ENCODE measurements around the gene SCARF2. TPM values are rescaled to one million over a fixed set of nuclear protein-coding genes. Genes with fewer than 3 reads are reported as not detected.
"Not testable (repeated sequence)": the region's sequence is repeated elsewhere in the genome, so short reads cannot be mapped to it uniquely, and the experiment has no call there.

Gene SCARF2, protein sequence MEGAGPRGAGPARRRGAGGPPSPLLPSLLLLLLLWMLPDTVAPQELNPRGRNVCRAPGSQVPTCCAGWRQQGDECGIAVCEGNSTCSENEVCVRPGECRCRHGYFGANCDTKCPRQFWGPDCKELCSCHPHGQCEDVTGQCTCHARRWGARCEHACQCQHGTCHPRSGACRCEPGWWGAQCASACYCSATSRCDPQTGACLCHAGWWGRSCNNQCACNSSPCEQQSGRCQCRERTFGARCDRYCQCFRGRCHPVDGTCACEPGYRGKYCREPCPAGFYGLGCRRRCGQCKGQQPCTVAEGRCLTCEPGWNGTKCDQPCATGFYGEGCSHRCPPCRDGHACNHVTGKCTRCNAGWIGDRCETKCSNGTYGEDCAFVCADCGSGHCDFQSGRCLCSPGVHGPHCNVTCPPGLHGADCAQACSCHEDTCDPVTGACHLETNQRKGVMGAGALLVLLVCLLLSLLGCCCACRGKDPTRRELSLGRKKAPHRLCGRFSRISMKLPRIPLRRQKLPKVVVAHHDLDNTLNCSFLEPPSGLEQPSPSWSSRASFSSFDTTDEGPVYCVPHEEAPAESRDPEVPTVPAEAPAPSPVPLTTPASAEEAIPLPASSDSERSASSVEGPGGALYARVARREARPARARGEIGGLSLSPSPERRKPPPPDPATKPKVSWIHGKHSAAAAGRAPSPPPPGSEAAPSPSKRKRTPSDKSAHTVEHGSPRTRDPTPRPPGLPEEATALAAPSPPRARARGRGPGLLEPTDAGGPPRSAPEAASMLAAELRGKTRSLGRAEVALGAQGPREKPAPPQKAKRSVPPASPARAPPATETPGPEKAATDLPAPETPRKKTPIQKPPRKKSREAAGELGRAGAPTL
- 7.7 TPM in 2 replicates for total RNA-seq (2014; rRNA removed; shearing (Covaris generic))

DNA sequence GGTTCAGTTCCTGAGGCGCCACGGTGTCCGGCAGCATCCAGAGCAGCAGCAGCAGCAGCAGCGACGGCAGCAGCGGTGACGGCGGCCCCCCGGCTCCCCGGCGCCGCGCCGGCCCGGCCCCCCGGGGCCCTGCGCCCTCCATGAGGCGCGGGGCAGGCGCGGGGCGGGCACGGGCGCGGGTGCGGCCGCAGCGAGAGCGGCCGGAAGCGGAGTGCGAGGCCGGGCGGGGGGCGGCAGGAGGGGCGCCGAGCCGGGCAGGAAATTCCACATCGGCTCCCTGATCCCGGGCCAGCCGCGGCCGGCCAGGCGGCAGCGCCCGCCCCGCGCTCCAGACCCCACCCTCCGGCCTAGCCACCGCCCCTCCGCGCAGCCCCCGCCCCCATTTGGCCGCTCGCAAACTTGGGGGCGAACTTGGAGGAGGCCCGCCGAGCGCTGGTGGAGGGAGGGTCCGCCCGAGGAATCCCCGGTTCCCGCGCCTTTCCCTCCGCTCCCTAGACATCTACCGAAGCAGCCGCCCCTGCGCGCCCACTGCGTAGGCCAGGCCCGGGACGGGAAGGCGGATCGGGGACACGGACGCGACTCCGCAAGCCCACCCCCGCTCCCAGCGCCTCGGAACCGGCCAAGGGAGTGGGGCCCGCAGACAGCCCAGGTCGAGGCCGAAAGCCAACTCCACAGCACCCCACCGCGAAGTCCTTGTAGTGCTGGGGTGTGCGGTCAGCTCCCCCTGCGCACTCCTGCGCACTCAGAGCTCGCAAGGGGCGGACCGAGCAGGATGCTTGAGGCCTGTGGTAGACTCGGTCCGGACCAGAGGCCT, at the start of gene SCARF2:
Gene SCARF2 (minus strand): TSS at position 213 of the 814 bp plus-strand sequence. CDS start 71 bp downstream, at position 142.
- no peak for DNase-seq (ENCODE audit: low spot score)

DNA sequence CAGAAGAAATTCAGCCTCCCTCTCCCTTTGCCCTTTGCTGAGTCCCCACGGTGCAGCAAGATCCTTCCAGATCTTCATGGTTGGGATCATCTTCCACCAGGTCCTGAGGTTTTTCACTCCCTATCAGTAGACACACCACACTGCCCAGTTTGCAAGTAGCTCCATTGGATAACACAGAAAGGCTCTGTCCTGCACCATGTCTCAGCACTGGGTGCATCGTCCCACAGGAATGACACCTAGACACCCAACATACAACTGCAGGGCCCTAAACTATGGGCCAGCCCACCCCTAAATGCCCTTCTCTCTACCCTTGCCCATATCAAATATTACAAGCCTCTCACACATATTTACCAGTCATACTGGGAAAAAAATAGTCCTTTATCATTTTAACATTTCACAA, 48.6 kb upstream of the SCARF2 start:
- no peak for DNase-seq (ENCODE audit: low spot score)

DNA sequence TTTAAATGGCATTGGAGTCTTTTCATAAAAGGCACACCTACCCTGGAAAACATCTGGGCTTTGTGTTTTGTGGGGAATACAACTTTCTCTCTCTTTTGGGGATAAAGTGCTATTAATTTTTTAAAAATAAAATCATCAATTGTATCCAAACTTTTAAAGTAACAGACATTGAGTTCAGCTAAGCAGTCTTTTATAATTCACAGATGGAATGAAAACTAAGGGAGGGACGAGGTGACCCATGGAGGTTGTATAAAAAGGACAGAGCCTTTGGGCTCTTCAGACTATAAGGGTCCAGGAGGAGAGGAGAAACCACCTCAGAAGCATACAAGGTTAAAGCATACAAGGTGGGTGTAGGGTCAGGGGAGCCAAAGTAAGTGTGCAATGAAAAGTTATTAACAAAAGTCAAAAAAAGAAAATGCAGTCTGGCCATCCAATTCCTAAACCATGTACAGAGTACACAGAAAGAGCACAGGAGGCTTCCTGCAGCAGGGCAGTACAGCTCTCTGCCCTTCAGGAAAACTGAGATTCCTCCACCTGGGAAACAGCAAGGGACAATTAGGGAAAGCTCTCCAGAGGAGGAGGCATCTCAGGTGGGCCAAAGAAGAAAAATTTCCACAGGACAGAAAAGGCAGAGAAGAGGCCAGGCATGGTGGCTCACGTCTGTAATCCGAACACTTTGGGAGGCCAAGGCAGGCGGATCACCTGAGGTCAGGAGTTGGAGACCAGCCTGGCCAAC, 47.5 kb upstream of the SCARF2 start:
- no peak for DNase-seq (ENCODE audit: low spot score)

DNA sequence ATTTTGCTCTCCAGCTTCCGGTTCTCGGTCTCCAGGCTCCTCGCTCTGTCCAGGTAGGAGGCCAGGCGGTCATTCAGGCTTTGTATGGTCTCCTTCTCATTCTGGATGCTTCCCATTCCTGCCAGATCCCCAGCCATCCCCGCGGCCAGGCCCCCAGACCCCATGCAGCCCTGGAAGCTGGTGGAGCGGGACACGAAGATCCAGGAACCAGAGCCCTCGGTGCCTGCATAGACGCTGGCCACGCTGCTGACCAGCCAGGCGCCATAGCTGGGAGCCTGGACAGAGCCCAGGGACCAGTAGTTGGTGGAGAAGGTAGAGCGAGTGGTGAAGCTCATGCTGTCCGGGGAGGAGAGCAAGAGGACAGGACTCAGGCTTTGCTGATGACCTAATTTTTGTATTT, 46.1 kb upstream of the SCARF2 start:
- no peak for DNase-seq (ENCODE audit: low spot score)

DNA sequence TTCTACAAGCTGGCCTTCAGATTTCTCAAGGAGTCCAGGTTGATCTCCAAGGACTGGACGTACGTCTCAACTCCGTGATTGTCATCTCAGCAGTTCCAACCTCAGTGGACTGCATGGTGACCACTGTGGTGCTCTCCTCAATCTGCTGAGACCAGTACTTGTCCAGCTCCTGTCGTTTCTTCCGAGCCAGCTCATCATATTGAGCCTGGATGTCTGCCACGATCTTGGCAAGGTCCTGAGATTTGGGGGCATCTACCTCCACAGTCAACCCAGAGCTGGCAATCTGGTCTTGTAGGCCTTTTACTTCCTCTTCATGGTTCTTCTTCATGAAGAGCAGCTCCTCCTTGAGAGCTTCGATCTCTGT, 45.5 kb upstream of the SCARF2 start:
- not testable (repeated sequence) for DNase-seq (ENCODE audit: low spot score)

DNA sequence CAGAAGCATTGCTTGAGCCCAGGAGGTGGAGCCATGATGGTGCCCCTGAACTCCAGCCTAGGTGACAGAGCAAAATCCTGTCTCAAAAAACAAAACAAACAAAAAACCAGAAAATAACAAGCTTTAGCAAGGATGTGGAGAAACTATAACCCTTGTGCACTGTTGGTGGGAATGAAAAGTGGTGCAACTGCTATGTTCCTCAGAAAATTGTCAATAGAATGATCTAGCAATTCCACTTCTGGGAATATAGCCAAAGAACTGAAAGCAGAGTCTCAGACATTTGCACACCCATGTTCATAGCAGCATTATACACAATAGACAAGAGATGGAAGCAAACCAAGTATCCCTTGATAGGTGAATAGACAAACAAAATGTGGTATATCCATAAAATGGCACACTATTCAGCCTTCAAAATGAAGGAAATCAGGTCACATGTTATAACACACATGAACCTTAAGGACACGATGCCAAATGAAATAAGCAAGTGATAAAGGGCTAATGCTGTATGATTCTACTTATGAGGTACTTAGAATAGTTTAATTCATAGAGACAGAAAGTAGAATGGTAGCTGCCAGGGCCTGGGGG, 42.1 kb upstream of the SCARF2 start:
- no peak for DNase-seq (ENCODE audit: low spot score)

DNA sequence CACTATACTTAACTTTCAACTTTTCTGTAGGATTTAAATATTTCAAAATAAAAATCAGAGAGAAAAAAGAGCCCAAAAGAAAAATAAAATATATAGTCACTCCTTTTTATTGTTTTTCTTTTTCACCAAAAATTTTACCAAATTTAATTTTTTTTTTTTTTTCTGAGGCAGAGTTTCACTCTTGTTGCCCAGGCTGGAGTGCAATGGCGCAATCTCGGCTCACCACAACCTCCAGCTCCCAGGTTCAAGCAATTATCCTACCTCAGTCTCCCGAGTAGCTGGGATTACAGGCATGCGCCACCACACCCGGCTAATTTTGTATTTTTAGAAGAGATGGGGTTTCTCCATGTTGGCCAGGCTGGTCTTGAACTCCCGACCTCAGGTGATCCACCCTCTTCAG, 40.4 kb upstream of the SCARF2 start:
- DNase-seq (ENCODE audit: low spot score) = not testable (repeated sequence)

DNA sequence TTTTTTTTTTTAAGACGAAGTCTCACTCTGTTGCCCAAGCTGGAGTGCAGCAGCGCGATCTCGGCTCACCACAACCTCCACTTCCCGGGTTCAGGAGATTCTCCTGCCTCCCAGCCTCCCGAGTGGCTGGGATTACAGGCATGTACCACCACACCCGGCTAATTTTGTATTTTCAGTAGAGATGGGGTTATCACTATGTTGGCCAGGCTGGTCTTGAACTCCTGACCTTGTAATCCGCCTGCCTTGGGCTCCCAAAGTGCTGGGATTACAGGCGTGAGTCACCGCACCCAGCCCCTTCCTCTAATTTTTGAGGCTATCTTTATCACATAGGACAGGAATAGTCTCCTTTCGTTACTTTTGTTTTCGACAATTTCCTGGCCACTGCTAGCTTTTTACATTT, 37.9 kb upstream of the SCARF2 start:
- DNase-seq (ENCODE audit: low spot score) = not testable (repeated sequence)

DNA sequence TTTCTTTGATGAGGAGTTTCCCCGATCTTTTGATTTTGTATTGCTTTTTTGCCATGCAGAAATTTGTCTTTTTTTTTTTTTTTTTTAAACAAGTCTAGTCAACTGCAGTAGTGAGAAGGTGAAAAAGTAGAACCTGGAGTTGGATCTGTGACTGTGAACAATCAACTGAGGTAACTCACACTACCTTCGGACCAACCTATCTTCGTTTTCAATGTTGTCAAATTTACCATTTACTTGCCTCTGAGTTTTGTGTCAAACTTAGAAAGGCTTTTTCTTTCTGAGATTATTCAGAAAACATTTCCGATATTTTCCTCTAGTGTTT, 37.5 kb upstream of the SCARF2 start:
- DNase-seq (ENCODE audit: low spot score) = no peak

DNA sequence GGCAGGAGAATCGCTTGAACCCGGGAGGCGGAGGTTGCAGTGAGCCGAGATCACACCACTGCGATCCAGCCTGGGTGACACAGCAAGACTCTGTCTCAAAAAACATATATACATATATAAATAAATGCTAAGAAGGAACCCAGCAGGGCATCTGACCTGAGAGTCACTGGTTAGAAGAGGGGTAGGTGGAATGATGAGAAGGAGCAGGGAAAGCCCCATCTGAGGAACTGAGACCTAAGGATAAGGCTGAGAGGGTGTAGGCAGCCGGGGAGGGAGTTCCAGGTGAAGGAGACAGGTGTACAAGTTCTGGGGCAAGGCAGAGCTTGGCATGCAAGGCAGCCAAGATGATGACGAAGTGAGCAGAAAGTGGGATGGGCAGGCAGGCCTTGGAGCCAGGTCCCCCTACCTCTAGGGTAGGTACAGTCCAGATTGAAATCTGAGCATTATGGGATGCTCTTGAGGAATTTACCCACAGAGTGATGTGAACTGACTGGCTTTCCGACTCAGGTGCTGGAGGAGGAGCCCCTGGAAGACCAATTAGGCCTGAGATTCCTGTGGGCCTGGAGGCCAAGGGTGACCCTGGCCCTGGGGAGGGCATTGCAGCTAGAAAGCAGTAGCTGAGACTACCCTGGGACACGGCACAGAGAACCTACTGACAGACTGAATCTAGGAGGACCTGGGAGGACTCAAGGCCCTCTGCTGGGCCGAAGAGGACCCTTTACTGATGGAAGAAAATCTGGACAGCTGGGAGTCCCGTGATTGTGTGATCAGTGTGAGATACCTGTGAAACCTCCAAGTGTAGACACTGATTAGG, 35.2 kb upstream of the SCARF2 start:
- no peak for DNase-seq (ENCODE audit: low spot score)

DNA sequence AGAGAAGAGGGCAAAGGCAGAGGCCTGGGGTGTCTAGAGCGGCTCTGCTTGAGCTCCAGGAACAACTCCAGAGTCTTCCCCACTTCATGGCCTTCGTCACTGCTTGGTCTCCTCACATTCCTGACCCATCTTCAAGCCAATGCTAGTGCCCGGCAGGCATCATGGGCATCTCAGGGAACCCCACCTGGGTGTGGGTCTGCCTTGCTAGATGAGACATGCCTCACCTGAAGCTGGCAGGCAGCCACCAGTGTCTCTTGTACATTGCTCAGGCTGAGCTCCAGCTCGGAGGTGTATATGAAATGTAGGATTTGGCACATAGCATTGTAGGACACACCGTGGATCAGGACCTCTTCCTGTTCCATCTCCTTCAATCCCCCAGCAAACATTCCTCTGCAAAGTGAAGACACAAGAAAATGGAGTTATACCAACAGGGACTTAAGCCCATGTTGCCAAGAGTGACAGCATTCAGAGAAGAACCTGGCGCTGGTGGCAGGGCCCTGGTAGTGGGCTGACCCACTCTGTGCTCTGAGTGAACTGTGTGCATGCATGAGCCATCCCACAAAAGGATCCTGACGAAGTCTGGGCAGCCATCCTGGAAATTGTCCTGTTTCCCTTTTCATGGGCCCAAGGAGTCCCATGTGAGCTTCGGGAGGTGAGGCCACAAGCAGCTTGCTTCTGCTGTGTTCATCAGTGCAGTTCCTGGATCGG, 33.7 kb upstream of the SCARF2 start:
- no peak for DNase-seq (ENCODE audit: low spot score)

DNA sequence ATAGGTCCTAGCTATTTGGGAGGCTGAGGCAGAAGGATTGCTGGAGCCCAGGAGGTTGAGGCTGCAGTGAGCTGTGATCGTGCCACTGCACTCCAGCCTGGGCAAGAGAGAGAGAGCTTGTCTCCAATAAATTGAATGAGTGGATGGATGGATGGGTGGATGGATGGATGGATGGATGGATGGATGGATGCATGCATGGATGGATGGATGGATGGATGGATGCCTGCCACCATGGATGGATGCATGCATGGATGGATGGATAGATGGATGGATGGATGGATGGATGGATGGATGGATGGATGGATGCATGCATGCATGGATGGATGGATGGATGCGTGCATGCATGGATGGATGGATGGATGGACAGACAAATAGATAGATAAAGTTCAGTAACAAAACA, 32.9 kb upstream of the SCARF2 start:
- DNase-seq (ENCODE audit: low spot score) = not testable (repeated sequence)

DNA sequence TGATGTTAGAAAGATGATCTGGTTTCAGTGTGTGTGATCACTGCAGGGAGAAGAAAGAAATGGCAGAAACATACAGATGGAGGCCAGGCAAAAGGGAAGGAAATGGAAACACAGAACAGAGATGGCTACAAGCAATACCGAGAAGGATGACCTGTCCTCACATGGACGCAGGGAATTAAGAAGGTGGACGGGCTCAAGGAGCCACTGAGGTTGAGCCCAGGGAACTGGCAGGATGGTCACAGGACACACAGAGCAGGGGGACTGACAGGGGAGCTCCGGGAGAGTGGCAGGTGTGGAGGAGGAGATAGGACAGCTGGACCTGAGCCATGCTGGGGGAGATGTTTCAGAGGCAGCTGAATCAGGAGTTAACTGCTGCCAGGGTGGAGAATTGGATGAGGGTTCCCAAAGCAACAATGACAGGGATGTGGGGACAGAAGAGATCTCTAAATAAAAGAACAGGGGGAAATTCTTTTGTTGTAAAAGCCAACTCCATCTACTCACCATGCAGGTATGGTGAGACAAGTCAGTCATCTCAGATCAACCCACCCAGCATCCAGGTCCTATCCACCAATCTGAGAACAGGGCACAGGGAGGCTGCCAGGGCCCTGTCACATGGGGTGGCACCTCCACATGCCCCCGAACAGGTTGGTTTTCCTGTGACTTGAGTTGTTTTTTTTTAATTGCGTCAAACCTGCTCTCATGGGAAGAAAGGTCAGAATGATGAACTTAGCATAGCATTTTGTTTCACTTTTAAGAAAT, 31.7 kb upstream of the SCARF2 start:
- DNase-seq (ENCODE audit: low spot score) = no peak

DNA sequence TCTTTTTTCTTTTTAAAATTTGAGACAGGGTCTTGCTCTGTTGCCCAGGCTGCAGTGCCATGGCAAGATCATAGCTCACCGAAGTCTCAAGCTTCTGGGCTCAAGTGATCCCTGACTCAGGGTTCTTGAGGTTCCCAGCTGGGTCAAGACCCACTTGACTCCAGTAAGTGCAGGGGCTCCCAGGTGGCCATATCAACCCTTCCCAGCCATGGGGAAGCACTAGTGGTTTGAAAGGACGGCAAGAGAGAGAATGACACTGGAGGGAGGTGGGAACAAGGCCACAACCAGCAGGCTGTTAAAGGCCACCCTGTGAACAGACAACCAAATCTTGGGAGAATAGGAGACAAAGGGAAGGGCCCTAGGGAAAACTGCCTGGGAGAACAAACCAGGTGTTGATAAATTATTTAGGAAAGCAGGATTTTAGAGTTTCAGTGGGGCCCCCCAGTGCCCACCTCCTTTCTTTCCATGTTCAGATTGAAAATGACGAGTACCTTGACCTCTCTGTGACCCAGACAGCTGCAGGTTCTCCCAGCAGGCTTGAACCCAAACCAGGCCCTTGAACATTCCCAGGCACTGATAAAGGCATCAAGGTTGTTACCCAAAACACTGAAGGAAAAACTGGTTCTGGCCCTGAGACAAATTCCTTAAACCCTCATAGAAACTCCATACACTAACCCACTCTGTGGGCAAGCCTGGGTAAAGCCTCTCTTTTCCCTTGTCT, 29.2 kb upstream of the SCARF2 start:
- DNase-seq (ENCODE audit: low spot score) = no peak

DNA sequence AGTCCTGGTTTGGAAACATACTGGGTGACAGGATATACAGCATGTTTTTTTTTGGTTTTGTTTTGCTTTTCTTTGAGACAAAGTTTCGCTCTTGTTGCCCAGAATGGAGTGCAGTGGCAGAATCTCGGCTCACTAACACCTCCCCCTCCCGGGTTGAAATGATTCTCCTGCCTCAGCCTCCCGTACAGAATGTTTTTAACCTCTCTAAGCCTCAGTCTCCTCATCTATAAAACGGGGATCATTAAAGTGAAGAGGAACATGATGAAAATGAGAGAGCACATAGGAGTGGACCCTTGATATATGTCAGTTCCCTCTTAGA, 28.1 kb upstream of the SCARF2 start:
- DNase-seq (ENCODE audit: low spot score) = no peak

DNA sequence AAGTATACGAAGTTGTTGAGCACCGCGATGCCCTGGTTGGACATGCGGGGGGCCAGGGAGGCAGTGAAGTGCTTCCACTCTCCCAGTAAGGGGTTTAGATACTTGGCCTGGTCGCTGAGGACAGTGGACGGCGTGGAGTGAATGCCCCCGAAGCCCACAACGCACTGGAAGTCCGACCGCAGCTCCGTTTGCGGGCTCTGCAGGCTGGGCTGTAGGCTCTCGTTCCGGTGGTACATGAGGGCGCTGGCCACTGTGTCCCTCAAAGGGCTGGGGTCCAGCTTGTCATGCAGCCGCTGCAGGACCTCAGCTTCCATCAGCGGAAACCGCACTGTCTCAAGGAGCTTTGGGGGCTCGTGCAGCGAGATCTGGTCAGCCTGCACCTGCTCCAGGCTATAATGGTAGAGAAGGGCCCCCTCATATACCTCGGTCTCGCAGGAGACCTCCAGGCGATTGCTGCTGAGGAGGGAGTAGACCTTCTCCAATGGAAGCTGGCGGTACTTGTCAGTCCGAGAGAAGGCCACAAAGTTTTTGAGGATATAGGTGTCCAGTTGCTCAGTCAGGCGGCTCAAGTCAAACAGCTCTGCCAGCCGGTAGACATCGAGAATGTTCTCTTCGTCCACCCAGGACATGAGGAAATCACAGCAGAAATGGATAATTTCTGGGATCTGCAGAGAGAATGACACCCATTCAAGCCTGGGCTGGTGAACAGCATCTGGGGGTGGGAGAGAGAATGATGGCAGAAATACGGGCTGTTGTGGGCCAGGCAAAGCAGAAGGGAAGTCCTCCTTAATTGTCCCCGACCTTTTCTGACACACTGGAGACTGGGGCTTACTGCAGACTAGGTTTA, 27.5 kb upstream of the SCARF2 start:
- DNase-seq (ENCODE audit: low spot score) = no peak

DNA sequence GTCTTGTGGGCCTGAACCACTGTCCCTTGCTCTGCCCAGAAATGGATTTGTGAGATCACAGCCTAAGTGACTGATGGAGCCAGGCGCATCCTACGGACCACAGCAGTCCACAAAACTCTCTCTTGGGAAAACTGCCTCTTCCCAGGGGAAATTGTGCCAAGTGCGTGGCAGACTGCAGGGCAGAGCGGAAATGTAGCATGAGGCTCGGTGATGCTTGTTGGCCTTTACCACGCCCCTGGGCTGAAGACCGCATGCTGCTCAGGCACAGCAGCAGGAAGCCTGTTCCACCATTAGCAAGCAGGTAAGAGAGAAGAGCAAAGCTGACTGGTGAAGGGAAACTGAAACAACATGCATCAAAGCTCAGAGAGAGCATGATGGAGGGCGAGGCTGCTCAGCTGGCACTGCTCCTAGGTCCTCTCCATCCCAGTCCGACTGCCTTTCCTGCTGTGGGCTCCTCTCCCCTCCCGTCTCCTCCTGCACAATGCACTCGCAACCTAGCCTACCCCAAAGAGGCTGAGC, 26.5 kb upstream of the SCARF2 start:
- DNase-seq (ENCODE audit: low spot score) = no peak
